Measurements from ENCODE around the gene AP1M1. TPM values are rescaled to one million over a fixed set of nuclear protein-coding genes. Genes with fewer than 3 reads are reported as not detected.

The AP1M1 gene
- total RNA-seq, 6 donors from 2014 or later, result 45.7 to 87.7 (median 62.5) TPM

- peak in 1 of 2 donors; percentile 24 for DNase-seq
- WGBS, 2 donors, result 95% methylated on average over 16 of the region's 16 CpGs
- TF ChIP-seq POLR2AphosphoS5 (IDR thresholded peaks at IDR 0.05), result no peak
- TF ChIP-seq EP300 (IDR thresholded peaks at IDR 0.05), result no peak
- TF ChIP-seq, protein P1, sequence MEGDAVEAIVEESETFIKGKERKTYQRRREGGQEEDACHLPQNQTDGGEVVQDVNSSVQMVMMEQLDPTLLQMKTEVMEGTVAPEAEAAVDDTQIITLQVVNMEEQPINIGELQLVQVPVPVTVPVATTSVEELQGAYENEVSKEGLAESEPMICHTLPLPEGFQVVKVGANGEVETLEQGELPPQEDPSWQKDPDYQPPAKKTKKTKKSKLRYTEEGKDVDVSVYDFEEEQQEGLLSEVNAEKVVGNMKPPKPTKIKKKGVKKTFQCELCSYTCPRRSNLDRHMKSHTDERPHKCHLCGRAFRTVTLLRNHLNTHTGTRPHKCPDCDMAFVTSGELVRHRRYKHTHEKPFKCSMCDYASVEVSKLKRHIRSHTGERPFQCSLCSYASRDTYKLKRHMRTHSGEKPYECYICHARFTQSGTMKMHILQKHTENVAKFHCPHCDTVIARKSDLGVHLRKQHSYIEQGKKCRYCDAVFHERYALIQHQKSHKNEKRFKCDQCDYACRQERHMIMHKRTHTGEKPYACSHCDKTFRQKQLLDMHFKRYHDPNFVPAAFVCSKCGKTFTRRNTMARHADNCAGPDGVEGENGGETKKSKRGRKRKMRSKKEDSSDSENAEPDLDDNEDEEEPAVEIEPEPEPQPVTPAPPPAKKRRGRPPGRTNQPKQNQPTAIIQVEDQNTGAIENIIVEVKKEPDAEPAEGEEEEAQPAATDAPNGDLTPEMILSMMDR (IDR thresholded peaks at IDR 0.05), result no peak
- no peak for TF ChIP-seq POLR2A (IDR thresholded peaks at IDR 0.05)
Measured at GRCh38 chr19:16232127-16232526, 34.4 kb downstream of the AP1M1 start.

GRCh38 chr19:16232568-16232967, 34.9 kb downstream of the AP1M1 start:
- no peaks in the 10 kb centered on the region for H3K9me3 ChIP-seq
- H3K36me3 ChIP-seq, result peaks cover 30 to 89% (median 75%) of the 10 kb centered on the region in 4 donors
- no peak for ATAC-seq (ENCODE audit: low FRiP score in 2 of 2)
- H3K27me3 ChIP-seq, result no peaks in the 10 kb centered on the region
- no peak overlapping the region for H3K27ac ChIP-seq
- H3K4me1 ChIP-seq, result no peaks in the 10 kb centered on the region
- no peak overlapping the region for H3K4me3 ChIP-seq
- TF ChIP-seq POLR2A (IDR thresholded peaks at IDR 0.05), result no peak
- TF ChIP-seq EP300 (IDR thresholded peaks at IDR 0.05), result no peak
- TF ChIP-seq, protein P1 (IDR thresholded peaks at IDR 0.05), result no peak
- TF ChIP-seq POLR2AphosphoS5 (IDR thresholded peaks at IDR 0.05), result no peak
- 88 to 91% methylated on average over 2 to 13 of the region's 13 CpGs for WGBS, 2 donors
- DNase-seq, result peak in 1 of 2 donors; percentile 50

More at GRCh38 chr19:16232127-16232526, 34.4 kb downstream of the AP1M1 start:
- ATAC-seq (ENCODE audit: low FRiP score in 2 of 2), result no peak
- no peak overlapping the region for H3K4me3 ChIP-seq
- peaks cover 30 to 93% (median 80%) of the 10 kb centered on the region in 4 donors for H3K36me3 ChIP-seq
- H3K4me1 ChIP-seq, result no peaks in the 10 kb centered on the region
- H3K27ac ChIP-seq, result no peak overlapping the region
- H3K27me3 ChIP-seq, result no peaks in the 10 kb centered on the region
- no peaks in the 10 kb centered on the region for H3K9me3 ChIP-seq

DNA sequence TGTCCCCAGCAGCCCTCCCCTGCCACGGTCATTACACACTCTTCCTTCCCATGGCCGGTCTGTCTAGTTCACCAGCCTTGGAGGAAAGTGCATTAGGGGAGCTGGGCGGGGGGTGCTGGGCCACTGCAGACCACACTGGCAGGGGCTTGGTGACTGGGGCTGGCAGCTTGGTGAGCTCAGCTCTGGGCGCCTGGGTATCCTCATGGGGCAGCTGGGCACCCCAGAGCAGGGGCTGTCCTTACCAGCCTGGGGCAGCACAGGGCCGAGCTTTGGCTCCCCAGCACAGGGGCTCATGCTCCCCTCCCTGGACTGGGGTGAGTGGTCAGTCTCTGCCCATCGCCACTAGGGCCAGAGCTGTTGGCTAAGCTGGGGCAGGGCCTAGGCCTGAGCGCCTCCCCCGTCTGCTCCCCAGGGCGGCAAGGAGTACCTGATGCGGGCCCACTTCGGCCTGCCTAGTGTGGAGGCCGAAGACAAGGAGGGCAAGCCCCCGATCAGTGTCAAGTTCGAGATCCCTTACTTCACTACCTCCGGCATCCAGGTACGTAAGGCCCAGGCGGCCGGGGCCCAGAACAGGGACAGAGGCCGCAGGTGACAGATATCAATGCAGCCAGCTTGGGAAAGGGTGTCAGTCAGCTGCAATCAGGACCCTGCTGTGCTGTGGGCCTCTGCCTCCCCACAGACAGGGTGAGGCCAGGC, 35.5 kb downstream of the AP1M1 start:
- Histone ChIP-seq H3K4me1 (no peaks in the 10 kb centered on the region), H3K36me3 (peaks cover 24 to 82% (median 69%) of the 10 kb centered on the region in 4 donors), H3K9me3 (no peaks in the 10 kb centered on the region), H3K27ac (no peak overlapping the region), H3K4me3 (no peak overlapping the region), H3K27me3 (no peaks in the 10 kb centered on the region)
- 90 to 93% methylated on average over 7 to 12 of the region's 19 CpGs for WGBS, 2 donors
- ATAC-seq (ENCODE audit: low FRiP score in 2 of 2) (peak in 1 of 2 donors; percentile 16), DNase-seq (peak in 1 of 2 donors; percentile 69)
- TF ChIP-seq POLR2A (IDR thresholded peaks at IDR 0.05) (no peak), EP300 (IDR thresholded peaks at IDR 0.05) (no peak), POLR2AphosphoS5 (IDR thresholded peaks at IDR 0.05) (no peak)
- TF ChIP-seq, protein P1 (IDR thresholded peaks at IDR 0.05), result no peak

DNA sequence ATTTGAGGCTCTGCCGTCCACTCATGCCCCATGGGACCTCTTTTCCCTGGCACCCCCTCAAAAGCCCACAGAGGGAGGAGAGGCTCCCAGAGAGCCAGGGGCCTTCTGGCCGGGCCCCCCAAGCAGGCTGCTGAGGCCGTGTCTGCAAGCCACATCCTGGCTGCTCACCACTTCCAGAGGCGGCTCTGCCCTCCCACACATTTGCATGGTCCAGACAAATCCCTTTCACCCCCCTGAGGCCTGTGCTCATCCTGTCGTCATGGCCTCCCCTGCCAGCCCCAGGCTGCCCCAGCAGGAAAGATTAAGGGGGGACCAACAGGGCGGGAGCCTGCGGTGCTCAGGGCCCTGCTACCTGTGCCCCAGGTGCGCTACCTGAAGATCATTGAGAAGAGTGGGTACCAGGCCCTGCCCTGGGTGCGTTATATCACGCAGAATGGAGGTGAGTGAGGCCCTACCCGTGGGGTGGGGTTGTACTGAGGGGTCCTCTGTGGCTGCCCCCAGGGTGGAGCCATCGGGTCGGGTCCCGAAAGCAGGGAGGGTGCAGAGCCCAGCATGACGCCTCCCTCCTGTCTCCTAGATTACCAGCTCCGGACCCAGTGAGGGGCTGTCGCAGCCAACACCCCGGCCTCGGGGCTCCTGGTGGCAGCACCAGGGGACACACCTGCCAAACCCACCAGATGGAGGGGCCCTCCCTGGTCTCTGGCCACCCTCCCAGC, 36.3 kb downstream of the AP1M1 start:
- peak in 1 of 2 donors; percentile 3 for ATAC-seq (ENCODE audit: low FRiP score in 2 of 2)
- Histone ChIP-seq H3K4me3 (no peak overlapping the region), H3K27me3 (no peaks in the 10 kb centered on the region), H3K4me1 (no peaks in the 10 kb centered on the region), H3K9me3 (no peaks in the 10 kb centered on the region), H3K36me3 (peaks cover 19 to 74% (median 61%) of the 10 kb centered on the region in 4 donors), H3K27ac (no peak overlapping the region)
- 86 to 93% methylated on average over 1 to 15 of the region's 19 CpGs for WGBS, 2 donors
- DNase-seq, result peak in 1 of 2 donors; percentile 54
- TF ChIP-seq POLR2AphosphoS5 (IDR thresholded peaks at IDR 0.05) (no peak), EP300 (IDR thresholded peaks at IDR 0.05) (no peak), POLR2A (IDR thresholded peaks at IDR 0.05) (no peak)
- TF ChIP-seq, protein P1 (IDR thresholded peaks at IDR 0.05), result no peak
